A549 (cell line): Measurements from ENCODE around the gene AKAP14. TPM values are rescaled to one million over a fixed set of nuclear protein-coding genes. Genes with fewer than 3 reads are reported as not detected.
A peak's percentile ranks its signal among the peaks of the same experiment; 100 is the strongest.

Source experiments
- ATAC-seq, 2 experiments: fragments of 200-7000 bp in 1 of 2; fragments of >200 bp in 1 of 2; cut with Nextera tagmentation in 1 of 2; cut with Tn5 transposase in 1 of 2; 3 replicates each; pipeline versions ENCODE4 v1.8.0 to v1.9.1; 2018 to 2020; ENCODE audit warnings: mild to moderate bottlenecking in 1 of 2, moderate library complexity in 1 of 2
- CTCF ChIA-PET: fragments of 300-600 bp; sonication (Branson Sonifier 250); formaldehyde crosslinking; extraction: SDS; loops from one replicate; lab custom pipeline; 2021; ENCODE audit warnings: antibody characterized with exemption, inconsistent platforms; lab: Yijun Ruan, JAX
- POLR2A ChIA-PET: fragments of 350-600 bp; formaldehyde crosslinking; extraction: SDS; loops from one replicate; lab custom pipeline; 2021; ENCODE audit warnings: antibody characterized with exemption, inconsistent platforms; lab: Yijun Ruan, JAX
- DNase-seq, 2 experiments: peaks; one replicate each; pipeline versions ENCODE4 v3.0.0 to v3.0.0-alpha.2; 2011 to 2016; ENCODE audit warnings: low read depth in 1 of 2, low spot score in 1 of 2
- FAIRE-seq: peaks from 2 replicates; lab custom pipeline; 2011; peaks lifted over from hg19 to GRCh38; lab: Jason Lieb, UNC
- H3K27ac ChIP-seq, 2 experiments: fragments of >200 bp; sonication (Bioruptor Twin); formaldehyde crosslinking; 3 replicates each; pipeline ENCODE4 v1.5.1; 2016 to 2017
- H3K4me1 ChIP-seq: fragments of >200 bp; sonication (Bioruptor Twin); formaldehyde crosslinking; 3 replicates; pipeline ENCODE4 v1.6.1; 2016
- H3K4me2 ChIP-seq: fragments of >200 bp; sonication (Bioruptor Twin); formaldehyde crosslinking; 3 replicates; pipeline ENCODE4 v1.6.1; 2016
- H3K4me3 ChIP-seq: fragments of >200 bp; sonication (Bioruptor Twin); formaldehyde crosslinking; 3 replicates; pipeline ENCODE4 v1.5.1; 2016
- H3K9me3 ChIP-seq: fragments of >200 bp; sonication (Bioruptor Twin); formaldehyde crosslinking; 3 replicates; pipeline ENCODE4 v1.6.1; 2016
- CBX8 ChIP-seq: fragments of 200-600 bp; sonication (generic); IDR thresholded peaks from 2 replicates; pipeline ENCODE4 v1.6.1; 2016
- CHD2 ChIP-seq: fragments of 150-350 bp; IDR thresholded peaks from 2 replicates; pipeline ENCODE4 v1.6.1; 2014; ENCODE audit warnings: low read length; ENCODE audit not compliant: partially characterized antibody
- KDM5A ChIP-seq: fragments of 200-600 bp; sonication (generic); IDR thresholded peaks from 2 replicates; pipeline ENCODE4 v1.6.1; 2016; ENCODE audit warnings: antibody characterized with exemption, mild to moderate bottlenecking
- NPAS2 ChIP-seq: fragments of 250-450 bp; sonication (Bioruptor Pico); IDR thresholded peaks from 2 replicates; pipeline ENCODE4 v1.8.0; 2022; ENCODE audit warnings: mild to moderate bottlenecking, moderate library complexity, borderline replicate concordance
- NR3C1 ChIP-seq: fragments of >200 bp; sonication (Bioruptor Twin); formaldehyde crosslinking; IDR thresholded peaks from 3 replicates; pipeline ENCODE4 v1.6.1; 2017
- PHF8 ChIP-seq: fragments of 200-600 bp; sonication (generic); IDR thresholded peaks from 2 replicates; pipeline ENCODE4 v1.6.1; 2016; ENCODE audit warnings: low read depth, mild to moderate bottlenecking, antibody characterized with exemption, moderate library complexity, borderline replicate concordance
- RCOR1 ChIP-seq: fragments of 150-350 bp; IDR thresholded peaks from 2 replicates; pipeline ENCODE4 v1.6.1; 2014; ENCODE audit warnings: antibody characterized with exemption, low read length, low read depth
- RNF2 ChIP-seq: fragments of 200-600 bp; sonication (generic); IDR thresholded peaks from 2 replicates; pipeline ENCODE4 v1.6.1; 2016; ENCODE audit warnings: low read depth, mild to moderate bottlenecking, antibody characterized with exemption, moderate library complexity, borderline replicate concordance
- SMC3 ChIP-seq: fragments of >200 bp; sonication (Bioruptor Twin); formaldehyde crosslinking; IDR thresholded peaks from 3 replicates; pipeline ENCODE4 v1.6.1; 2018; ENCODE audit warnings: inconsistent platforms
- SREBF2 ChIP-seq: fragments of 450-650 bp; IDR thresholded peaks from 2 replicates; pipeline ENCODE4 v1.6.1; 2014; ENCODE audit warnings: mild to moderate bottlenecking, moderate library complexity
- ZC3H11A ChIP-seq: fragments of 450-650 bp; IDR thresholded peaks from 2 replicates; pipeline ENCODE4 v1.6.1; 2014; ENCODE audit warnings: antibody characterized with exemption, mild to moderate bottlenecking
- ZSCAN20 ChIP-seq: fragments of 250-450 bp; sonication (Bioruptor Pico); IDR thresholded peaks from 2 replicates; pipeline ENCODE4 v1.8.0; 2022; ENCODE audit warnings: mild to moderate bottlenecking, moderate library complexity
- WGBS: methylation state at CpG from one replicate; pipeline ENCODE4 v1.1.6; 2017; ENCODE audit errors: missing lambda C conversion rate; 5-methylcytosine and 5-hydroxymethylcytosine counted together
- polyA plus RNA-seq, 4 experiments: library from polyadenylated mRNA; depleted of rRNA in 3 of 4; stranded (reverse); fragments of >200 nt; fragmentation: RNase III in 1 of 4; extraction: RNeasy Plus Mini Kit Qiagen cat#74134 plus additional on column Dnase treatment in 1 of 4; gene quantifications; 2 replicates in 3 of 4; 3 replicates in 1 of 4; pipeline ENCODE4 v1.2.3, GENCODE V29; 2011 to 2017
- TF ChIP-seq, protein P1 (sequence below): IDR thresholded peaks from 2 replicates; pipeline ENCODE4 v1.6.1; 2012
- TF ChIP-seq, protein P2 (sequence below): fragments of >200 bp; sonication (Bioruptor Twin); formaldehyde crosslinking; IDR thresholded peaks from 3 replicates; pipeline ENCODE4 v1.6.1; 2016
- TF ChIP-seq, protein P3 (sequence below): fragments of 250-450 bp; sonication (Bioruptor Pico); IDR thresholded peaks from 2 replicates; pipeline ENCODE4 v1.5.0; 2021; ENCODE audit warnings: mild to moderate bottlenecking, moderate library complexity, borderline replicate concordance

The AKAP14 gene
- polyA plus RNA-seq, 2 of the 4 experiments (the other 2 are of a cell fraction), result not detected

DNA sequence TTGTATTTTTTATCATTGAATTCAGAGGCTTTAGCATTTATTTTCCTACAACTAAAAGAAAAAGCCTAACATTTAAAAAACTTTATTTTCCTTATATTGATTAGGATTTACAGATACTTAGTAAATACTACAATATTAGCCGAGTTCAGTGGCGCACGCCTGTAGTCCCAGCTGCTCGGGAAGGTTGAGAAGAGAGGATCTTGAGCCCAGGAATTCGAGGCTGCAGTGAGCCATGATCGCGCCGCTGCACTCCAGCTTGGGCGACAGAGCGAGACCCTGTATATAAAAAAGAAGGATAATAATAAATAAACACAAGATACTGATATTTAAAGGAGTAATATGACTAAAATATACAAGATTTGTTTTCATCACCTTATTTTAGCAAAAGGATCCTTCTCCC is 42.2 kb upstream of the AKAP14 start:
- 39% methylated on average over 10 of the region's 10 CpGs for WGBS
- ChIA-PET CTCF (interaction anchor here (0.7 to 1.5 kb wide), 3 partner anchors 17 to 100 kb away, joined by 3 to 10 read pairs (median 3); no protein-coding TSS in a partner anchor), POLR2A (interaction anchor here (0.5 to 2.5 kb wide), 10 partner anchors 8 to 385 kb away, joined by 3 to 40 read pairs (median 4); partner anchors contain the start of genes NDUFA1, RNF113A, RPL39 and SLC25A5)
- peak overlapping the region; percentile 78 for H3K4me2 ChIP-seq
- H3K9me3 ChIP-seq, result no peaks in the 10 kb centered on the region
- no peak for ATAC-seq
- no peak for FAIRE-seq
- H3K4me3 ChIP-seq, result peak overlapping the region; percentile 45
- peak overlapping the region; percentile 65 to 77 for H3K27ac ChIP-seq
- H3K4me1 ChIP-seq, result no peaks in the 10 kb centered on the region
- DNase-seq, result no peak
- TF ChIP-seq ZC3H11A, result no peak
- no peak for TF ChIP-seq NPAS2
- no peak for TF ChIP-seq PHF8

DNA sequence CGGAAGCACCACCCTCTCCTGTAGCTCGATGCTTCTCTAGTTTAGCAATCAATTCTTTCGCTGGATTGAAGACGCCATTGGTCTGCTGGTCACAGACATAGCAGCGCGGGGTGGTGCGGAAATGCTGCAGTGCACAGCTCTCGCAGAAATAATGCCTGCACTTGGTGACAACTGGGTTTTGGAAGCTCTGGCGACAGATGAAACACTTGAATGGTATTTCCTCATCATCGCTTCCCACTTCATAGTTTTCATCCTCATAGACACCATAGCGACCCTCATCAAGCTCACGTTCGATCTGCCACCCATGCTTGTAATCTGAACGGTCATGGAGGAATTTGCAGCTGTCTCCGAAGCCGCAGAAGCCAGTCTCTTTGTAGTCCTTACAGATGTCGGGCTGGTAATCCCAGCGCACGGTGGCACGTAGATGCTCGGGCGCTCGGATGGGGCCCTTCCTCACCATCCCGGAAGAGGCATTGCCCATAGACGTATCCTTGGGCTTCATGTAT is 25.0 kb upstream of the AKAP14 start:
- TF ChIP-seq NR3C1 (no peak), SMC3 (no peak), CBX8 (no peak), ZSCAN20 (CRISPR knock-in tag) (no peak), CHD2 (no peak), RNF2 (no peak), RCOR1 (no peak), KDM5A (no peak), SREBF2 (no peak)
- TF ChIP-seq, protein P1, sequence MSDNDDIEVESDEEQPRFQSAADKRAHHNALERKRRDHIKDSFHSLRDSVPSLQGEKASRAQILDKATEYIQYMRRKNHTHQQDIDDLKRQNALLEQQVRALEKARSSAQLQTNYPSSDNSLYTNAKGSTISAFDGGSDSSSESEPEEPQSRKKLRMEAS, result no peak
- TF ChIP-seq, protein P2, sequence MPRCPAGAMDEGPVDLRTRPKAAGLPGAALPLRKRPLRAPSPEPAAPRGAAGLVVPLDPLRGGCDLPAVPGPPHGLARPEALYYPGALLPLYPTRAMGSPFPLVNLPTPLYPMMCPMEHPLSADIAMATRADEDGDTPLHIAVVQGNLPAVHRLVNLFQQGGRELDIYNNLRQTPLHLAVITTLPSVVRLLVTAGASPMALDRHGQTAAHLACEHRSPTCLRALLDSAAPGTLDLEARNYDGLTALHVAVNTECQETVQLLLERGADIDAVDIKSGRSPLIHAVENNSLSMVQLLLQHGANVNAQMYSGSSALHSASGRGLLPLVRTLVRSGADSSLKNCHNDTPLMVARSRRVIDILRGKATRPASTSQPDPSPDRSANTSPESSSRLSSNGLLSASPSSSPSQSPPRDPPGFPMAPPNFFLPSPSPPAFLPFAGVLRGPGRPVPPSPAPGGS, result no peak
- TF ChIP-seq, protein P3, sequence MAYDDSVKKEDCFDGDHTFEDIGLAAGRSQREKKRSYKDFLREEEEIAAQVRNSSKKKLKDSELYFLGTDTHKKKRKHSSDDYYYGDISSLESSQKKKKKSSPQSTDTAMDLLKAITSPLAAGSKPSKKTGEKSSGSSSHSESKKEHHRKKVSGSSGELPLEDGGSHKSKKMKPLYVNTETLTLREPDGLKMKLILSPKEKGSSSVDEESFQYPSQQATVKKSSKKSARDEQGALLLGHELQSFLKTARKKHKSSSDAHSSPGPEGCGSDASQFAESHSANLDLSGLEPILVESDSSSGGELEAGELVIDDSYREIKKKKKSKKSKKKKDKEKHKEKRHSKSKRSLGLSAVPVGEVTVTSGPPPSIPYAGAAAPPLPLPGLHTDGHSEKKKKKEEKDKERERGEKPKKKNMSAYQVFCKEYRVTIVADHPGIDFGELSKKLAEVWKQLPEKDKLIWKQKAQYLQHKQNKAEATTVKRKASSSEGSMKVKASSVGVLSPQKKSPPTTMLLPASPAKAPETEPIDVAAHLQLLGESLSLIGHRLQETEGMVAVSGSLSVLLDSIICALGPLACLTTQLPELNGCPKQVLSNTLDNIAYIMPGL (CRISPR knock-in tag), result no peak
- no peak for FAIRE-seq
- Histone ChIP-seq H3K27ac (peak overlapping the region; percentile 96 to 99), H3K4me2 (peak overlapping the region; percentile 98), H3K4me3 (peak overlapping the region; percentile 76), H3K4me1 (peaks cover 17% of the 10 kb centered on the region; the same call in 1 of the 3 replicates), H3K9me3 (no peaks in the 10 kb centered on the region)
- peak; percentile 49 to 60; a peak in 5 of 6 replicates for ATAC-seq
- POLR2A ChIA-PET, result interaction anchor here (0.6 to 2.7 kb wide), 8 partner anchors 9 to 297 kb away, joined by 3 to 26 read pairs (median 4); partner anchors contain the start of genes RPL39 and UPF3B
- CTCF ChIA-PET, result interaction anchor here (1.0 to 1.7 kb wide), 4 partner anchors 14 to 358 kb away, joined by 3 to 5 read pairs (median 4); partner anchors contain the start of gene UPF3B
- DNase-seq, result no peak
- 3% methylated on average over 24 of the region's 25 CpGs for WGBS

DNA sequence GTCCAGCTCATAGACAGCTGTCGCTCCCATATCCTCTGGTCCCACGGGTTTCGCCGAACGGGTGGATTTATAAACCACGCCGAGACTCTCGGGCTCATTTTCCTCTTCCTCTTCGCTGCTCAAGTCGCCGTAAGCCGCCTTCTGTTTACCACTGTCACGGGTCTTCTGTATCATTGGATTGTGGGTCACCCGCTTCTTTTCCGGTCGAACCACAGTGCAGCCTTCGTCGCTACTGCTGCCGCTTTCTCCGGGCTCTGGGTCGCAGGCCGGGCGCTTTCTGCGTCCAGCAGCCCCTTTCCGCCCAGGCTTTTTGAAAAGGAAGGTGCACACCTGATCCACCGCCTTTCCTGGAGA is 24.5 kb upstream of the AKAP14 start:
- no peak for FAIRE-seq
- Histone ChIP-seq H3K27ac (peak overlapping the region; percentile 96 to 99), H3K4me2 (peak overlapping the region; percentile 98), H3K4me1 (peaks cover 17% of the 10 kb centered on the region; the same call in 1 of the 3 replicates), H3K9me3 (no peaks in the 10 kb centered on the region), H3K4me3 (peak overlapping the region; percentile 76)
- TF ChIP-seq PHF8, result no peak
- 1% methylated on average over 25 of the region's 26 CpGs for WGBS
- ChIA-PET CTCF (interaction anchor here (1.3 to 1.7 kb wide), 2 partner anchors 15 to 18 kb away, joined by 3 to 4 read pairs; partner anchors contain the start of gene UPF3B), POLR2A (interaction anchor here (0.6 to 2.7 kb wide), 7 partner anchors 10 to 297 kb away, joined by 3 to 26 read pairs (median 3); partner anchors contain the start of genes RPL39 and UPF3B)
- DNase-seq, result no peak
- ATAC-seq, result peak; percentile 51 to 62
